ENCODE data around the gene FOXJ2.
"Not testable (repeated sequence)": the region's sequence is repeated elsewhere in the genome, so short reads cannot be mapped to it uniquely, and the experiment has no call there.

FOXJ2 gene

DNA sequence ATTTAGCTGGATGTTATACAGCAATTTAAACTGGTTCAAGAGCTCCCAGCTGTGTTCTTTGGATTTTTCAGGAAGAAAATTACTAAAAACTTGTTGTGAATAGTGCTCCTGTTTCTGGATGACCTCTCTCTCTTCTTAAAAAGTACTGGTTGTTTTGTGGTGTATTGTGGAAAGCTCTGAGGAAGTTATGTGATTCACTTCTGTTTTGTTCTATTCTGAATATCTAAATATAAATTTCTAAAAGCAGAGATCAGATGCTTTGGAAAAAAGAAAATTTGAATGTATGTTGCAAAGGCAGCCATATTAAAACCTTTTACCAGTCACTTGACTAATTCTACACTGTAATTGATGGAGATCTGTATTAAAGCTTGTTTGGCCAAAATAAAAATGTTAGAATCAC lies 37.1 kb downstream of the FOXJ2 start:
- no peak overlapping the region for H3K4me3 ChIP-seq (ENCODE audit: low read length)
- TF ChIP-seq ZNF274 (IDR thresholded peaks at IDR 0.05; ENCODE audit: low read depth, low read length), result no peak

DNA sequence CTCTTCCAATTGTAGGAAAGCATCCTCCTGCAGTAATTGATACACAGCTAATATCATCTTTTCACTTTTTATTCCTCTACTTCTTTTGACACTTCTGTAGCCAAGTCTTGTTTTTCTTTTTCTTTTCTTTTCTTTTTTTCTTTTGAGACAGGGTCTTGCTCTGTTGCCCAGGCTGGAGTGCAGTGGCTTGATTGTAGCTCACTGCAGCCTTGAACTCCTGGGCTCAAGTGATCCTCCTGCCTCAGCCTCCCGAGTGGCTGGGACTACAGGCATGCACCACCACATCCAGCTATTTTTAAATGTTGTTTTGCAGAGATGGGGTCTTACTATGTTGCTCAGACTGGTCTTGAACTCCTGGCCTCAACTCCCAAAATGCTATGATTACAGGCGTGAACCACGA lies 39.3 kb downstream of the FOXJ2 start:
- H3K4me3 ChIP-seq (ENCODE audit: low read length), result not testable (repeated sequence)

- TF ChIP-seq ZNF274 (IDR thresholded peaks at IDR 0.05; ENCODE audit: low read depth, low read length), result no peak
Measured at GRCh38 chr12:8075935-8076334, 43.4 kb downstream of the FOXJ2 start.

GRCh38 chr12:8076366-8076765 lies 43.9 kb downstream of the FOXJ2 start:
- no peak for TF ChIP-seq ZNF274 (IDR thresholded peaks at IDR 0.05; ENCODE audit: low read depth, low read length)

More at GRCh38 chr12:8075935-8076334, 43.4 kb downstream of the FOXJ2 start:
- H3K4me3 ChIP-seq (ENCODE audit: low read length), result no peak overlapping the region

GRCh38 chr12:8077207-8077606 lies 44.7 kb downstream of the FOXJ2 start:
- no peak overlapping the region for H3K4me3 ChIP-seq (ENCODE audit: low read length)
- TF ChIP-seq ZNF274 (IDR thresholded peaks at IDR 0.05; ENCODE audit: low read depth, low read length), result no peak

More at GRCh38 chr12:8076366-8076765, 43.9 kb downstream of the FOXJ2 start:
- H3K4me3 ChIP-seq (ENCODE audit: low read length), result no peak overlapping the region

DNA sequence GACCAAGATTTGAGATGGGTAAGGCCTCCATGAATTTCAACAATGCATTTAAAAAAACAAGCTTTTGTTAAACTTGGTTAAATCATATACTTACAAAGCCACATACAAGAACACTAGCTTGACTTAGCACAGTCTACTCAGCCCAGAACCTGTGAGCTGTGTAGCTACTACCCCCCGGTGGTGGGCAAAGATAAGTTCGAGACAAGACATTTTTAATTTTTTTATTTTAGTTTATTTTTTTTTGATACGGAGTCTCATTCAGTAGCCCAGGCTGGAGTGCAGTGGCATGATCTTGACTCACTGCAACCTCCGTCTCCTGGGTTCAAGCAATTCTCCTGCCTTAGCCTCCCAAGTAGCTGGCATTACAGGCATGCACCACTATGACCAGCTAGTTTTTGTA lies 45.9 kb downstream of the FOXJ2 start:
- H3K4me3 ChIP-seq (ENCODE audit: low read length), result no peak overlapping the region
- TF ChIP-seq ZNF274 (IDR thresholded peaks at IDR 0.05; ENCODE audit: low read depth, low read length), result no peak

DNA sequence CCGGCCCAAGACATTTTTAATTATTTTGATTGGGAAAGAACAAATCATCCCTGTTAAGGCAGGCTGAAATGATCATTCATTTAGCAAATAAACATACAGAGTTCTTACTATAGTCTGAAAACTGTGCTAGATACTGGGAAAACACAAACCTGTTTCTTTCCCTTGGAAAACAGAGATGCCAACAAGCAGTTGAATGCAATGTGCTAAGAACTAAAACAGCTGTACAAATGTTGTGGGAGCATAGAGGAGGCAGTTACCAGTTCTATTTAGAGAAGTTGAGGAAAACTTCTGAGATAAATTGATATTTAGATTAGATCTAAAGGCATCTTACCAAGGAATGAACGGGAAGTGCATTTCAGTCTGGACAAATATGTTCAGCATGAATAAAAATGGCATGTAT lies 46.4 kb downstream of the FOXJ2 start:
- H3K4me3 ChIP-seq (ENCODE audit: low read length), result no peak overlapping the region
- no peak for TF ChIP-seq ZNF274 (IDR thresholded peaks at IDR 0.05; ENCODE audit: low read depth, low read length)

GRCh38 chr12:8080120-8080519 lies 47.6 kb downstream of the FOXJ2 start:
- TF ChIP-seq ZNF274 (IDR thresholded peaks at IDR 0.05; ENCODE audit: low read depth, low read length), result no peak
- H3K4me3 ChIP-seq (ENCODE audit: low read length), result no peak overlapping the region

DNA sequence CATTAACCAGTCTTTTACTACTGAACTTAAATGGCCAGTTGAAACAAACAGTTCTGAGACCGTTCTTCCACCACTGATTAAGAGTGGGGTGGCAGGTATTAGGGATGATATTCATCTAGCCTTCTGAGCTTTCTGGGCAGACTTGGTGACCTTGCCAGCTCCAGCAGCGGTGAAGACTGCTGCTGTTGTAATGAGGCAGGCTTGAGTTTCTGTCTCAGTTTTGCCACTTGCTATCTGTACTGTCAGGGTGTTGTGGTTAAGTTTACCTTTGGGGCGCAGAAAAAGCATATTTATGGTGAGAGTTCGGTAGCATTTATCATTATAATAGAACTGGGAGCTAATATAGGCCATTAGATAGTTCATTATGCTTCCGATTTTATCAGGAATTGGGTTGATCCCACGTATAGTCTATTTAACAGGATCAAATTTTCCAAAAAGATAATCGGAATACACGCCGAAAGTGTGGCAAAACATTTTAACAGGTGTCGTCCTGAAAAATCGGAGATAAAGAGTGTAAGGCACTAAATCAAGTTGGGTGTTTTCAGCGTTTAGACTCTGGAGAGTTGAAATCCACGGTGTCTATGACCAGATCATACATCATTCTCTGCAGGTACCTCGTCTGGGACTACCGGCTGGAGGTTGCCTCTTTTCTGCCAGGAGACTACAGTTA lies 48.9 kb downstream of the FOXJ2 start:
- H3K4me3 ChIP-seq (ENCODE audit: low read length), result peak overlapping the region; percentile 96

DNA sequence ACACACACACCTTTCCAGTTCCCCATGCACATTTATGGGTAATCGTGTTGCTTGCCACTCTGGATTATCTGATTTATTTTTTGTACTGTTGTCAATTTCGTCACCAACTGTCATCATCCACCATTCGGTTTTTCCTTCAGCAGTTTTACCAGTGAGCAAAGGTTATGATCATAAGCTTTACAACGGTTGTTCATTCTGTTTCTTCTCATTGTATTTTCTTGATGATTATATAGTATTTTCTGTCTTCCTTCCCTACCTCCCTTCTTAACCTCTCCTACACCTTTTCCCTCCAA lies 50.2 kb downstream of the FOXJ2 start:
- peak overlapping the region; percentile 96 for H3K4me3 ChIP-seq (ENCODE audit: low read length)
- TF ChIP-seq ZNF274 (IDR thresholded peaks at IDR 0.05; ENCODE audit: low read depth, low read length), result no peak

More for the DNA sequence above, 48.9 kb downstream of the FOXJ2 start:
- TF ChIP-seq ZNF274 (IDR thresholded peaks at IDR 0.05; ENCODE audit: low read depth, low read length), result no peak

DNA sequence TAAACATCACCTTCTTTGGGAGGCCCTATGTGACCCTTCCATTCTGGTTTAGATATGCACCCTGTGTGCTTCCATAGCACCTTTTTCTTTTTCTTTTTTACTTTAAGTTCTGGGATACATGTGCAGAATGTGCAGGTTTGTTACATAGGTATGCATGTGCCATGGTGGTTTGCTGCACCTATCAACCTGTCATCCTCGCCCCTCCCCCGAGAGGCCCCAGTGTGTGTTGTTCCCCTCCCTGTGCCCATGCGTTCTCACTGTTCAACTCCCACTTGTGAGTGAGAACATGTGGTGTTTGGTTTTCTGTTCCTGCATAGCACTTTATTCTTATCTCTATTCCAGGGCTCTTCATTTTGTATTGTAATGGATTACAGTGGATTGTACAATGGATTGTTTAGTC lies 51.8 kb downstream of the FOXJ2 start:
- not testable (repeated sequence) for H3K4me3 ChIP-seq (ENCODE audit: low read length)

GRCh38 chr12:8087666-8088065 lies 55.1 kb downstream of the FOXJ2 start:
- H3K4me3 ChIP-seq (ENCODE audit: low read length), result peak overlapping the region; percentile 37; the same call in 1 of the 2 replicates
- no peak for TF ChIP-seq ZNF274 (IDR thresholded peaks at IDR 0.05; ENCODE audit: low read depth, low read length)

GRCh38 chr12:8088574-8088973 lies 56.1 kb downstream of the FOXJ2 start:
- no peak for TF ChIP-seq ZNF274 (IDR thresholded peaks at IDR 0.05; ENCODE audit: low read depth, low read length)
- peak overlapping the region; percentile 26; the same call in 1 of the 2 replicates for H3K4me3 ChIP-seq (ENCODE audit: low read length)

GRCh38 chr12:8089277-8089676 lies 56.8 kb downstream of the FOXJ2 start:
- not testable (repeated sequence) for H3K4me3 ChIP-seq (ENCODE audit: low read length)

DNA sequence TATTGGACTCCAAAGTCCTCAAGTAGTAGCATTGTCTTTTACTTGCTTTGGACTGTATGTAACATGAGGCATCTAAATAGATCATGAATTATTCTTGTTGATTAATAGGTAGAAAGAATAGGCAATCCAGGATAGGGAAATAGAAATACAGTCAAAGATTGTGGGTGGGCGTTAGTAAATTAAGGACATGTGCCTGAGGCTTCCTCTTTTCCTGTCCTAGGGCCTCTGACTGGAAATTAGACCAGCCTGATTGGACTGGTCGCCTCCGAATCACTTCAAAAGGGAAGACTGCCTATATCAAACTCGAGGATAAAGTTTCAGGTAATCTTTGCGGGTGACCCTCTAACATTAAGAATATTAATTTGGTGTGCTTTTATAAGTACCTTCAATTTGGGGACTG lies 57.2 kb downstream of the FOXJ2 start:
- H3K4me3 ChIP-seq (ENCODE audit: low read length), result no peak overlapping the region
- TF ChIP-seq ZNF274 (IDR thresholded peaks at IDR 0.05; ENCODE audit: low read depth, low read length), result no peak

DNA sequence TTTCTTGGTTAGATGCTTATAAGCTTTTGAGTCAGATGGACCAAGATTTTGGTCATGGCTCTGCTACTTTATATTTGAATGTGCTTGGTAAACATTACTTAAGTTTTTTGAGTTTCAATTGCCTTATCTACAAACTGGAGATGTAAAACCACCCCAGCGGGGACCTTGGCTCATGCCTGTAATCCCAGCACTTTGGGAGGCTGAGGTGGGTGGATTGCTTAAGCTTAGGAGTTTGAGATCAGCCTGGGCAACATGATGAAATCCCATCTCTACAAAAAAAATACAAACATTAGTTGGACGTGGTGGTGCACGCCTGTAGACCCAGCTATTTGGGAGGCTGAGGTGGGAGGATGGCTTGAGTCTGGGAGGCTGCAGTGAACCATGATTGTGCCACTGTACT lies 60.8 kb downstream of the FOXJ2 start:
- no peak for TF ChIP-seq ZNF274 (IDR thresholded peaks at IDR 0.05; ENCODE audit: low read depth, low read length)
- no peak overlapping the region for H3K4me3 ChIP-seq (ENCODE audit: low read length)
